Loucy (cell line): ENCODE measurements around the gene KDM4C.

Experiments used
- H2AFZ ChIP-seq: fragments of 200-600 bp; sonication (generic); 2 replicates; pipeline ENCODE4 v1.6.0; 2016; ENCODE audit warnings: antibody characterized with exemption, mild to moderate bottlenecking, low read length, moderate library complexity
- H3F3A ChIP-seq: fragments of 200-600 bp; 2 replicates; pipeline ENCODE4 v1.6.0; 2016; ENCODE audit warnings: antibody characterized with exemption, low read depth, mild to moderate bottlenecking
- H3K27me3 ChIP-seq: fragments of 200-600 bp; sonication (generic); 2 replicates; pipeline ENCODE4 v1.6.1; 2014; ENCODE audit warnings: low read length, mild to moderate bottlenecking; ENCODE audit not compliant: insufficient read depth, poor library complexity, severe bottlenecking
- H3K36me3 ChIP-seq: fragments of 200-600 bp; sonication (generic); 2 replicates; pipeline ENCODE4 v1.6.1; 2016; ENCODE audit warnings: low read length; ENCODE audit not compliant: insufficient read depth
- H3K4me1 ChIP-seq: fragments of 200-600 bp; sonication (generic); 2 replicates; pipeline ENCODE4 v1.5.1; 2014; ENCODE audit warnings: low read length, mild to moderate bottlenecking; ENCODE audit not compliant: insufficient read depth, poor library complexity, severe bottlenecking
- H3K4me2 ChIP-seq: fragments of 200-600 bp; sonication (generic); 2 replicates; pipeline ENCODE4 v1.6.0; 2014; ENCODE audit warnings: antibody characterized with exemption, low read length, low read depth, mild to moderate bottlenecking; ENCODE audit not compliant: poor library complexity, severe bottlenecking
- H3K4me3 ChIP-seq: fragments of 200-600 bp; sonication (generic); 2 replicates; pipeline ENCODE4 v1.5.1; 2014; ENCODE audit warnings: low read length, mild to moderate bottlenecking, mixed read lengths; ENCODE audit not compliant: poor library complexity, severe bottlenecking
- H3K79me2 ChIP-seq: fragments of 200-600 bp; sonication (generic); 2 replicates; pipeline ENCODE4 v1.6.1; 2014; ENCODE audit warnings: low read length; ENCODE audit not compliant: insufficient read depth
- H3K9ac ChIP-seq: fragments of 200-600 bp; sonication (generic); 2 replicates; pipeline ENCODE4 v1.6.0; 2014; ENCODE audit warnings: mild to moderate bottlenecking, low read depth, low read length, moderate library complexity; ENCODE audit not compliant: poor library complexity, severe bottlenecking
- H3K9me2 ChIP-seq: fragments of 200-600 bp; sonication (generic); replicated peaks from 2 replicates; pipeline ENCODE4 v1.6.1; 2016; ENCODE audit warnings: low read depth, low read length, mixed read lengths
- H3K9me3 ChIP-seq: fragments of 200-600 bp; sonication (generic); 2 replicates; pipeline ENCODE4 v1.6.1; 2014; ENCODE audit warnings: mild to moderate bottlenecking, antibody characterized with exemption, low read length, low read depth; ENCODE audit not compliant: insufficient read depth
- H4K20me1 ChIP-seq: fragments of 200-600 bp; sonication (generic); 2 replicates; pipeline ENCODE4 v1.6.0; 2014; ENCODE audit warnings: antibody characterized with exemption, low read length, mild to moderate bottlenecking; ENCODE audit not compliant: insufficient read depth, poor library complexity, severe bottlenecking
- CTCF ChIP-seq: fragments of 200-600 bp; sonication (generic); conservative IDR thresholded peaks from 2 replicates; pipeline ENCODE4 v1.5.1; 2014; ENCODE audit warnings: mild to moderate bottlenecking, antibody characterized with exemption, low read length
- EZH2phosphoT487 ChIP-seq: fragments of 200-600 bp; IDR thresholded peaks from 2 replicates; pipeline ENCODE4 v1.6.1; 2018; ENCODE audit warnings: antibody characterized with exemption, mild to moderate bottlenecking, moderate library complexity, borderline replicate concordance

The KDM4C gene

GRCh38 chr9:6923086-6923485 is 165.3 kb downstream of the KDM4C start:
- Histone ChIP-seq H3F3A (no peaks in the 10 kb centered on the region), H3K36me3 (peaks cover 12% of the 10 kb centered on the region), H3K4me2 (no peak overlapping the region), H3K9ac (no peak overlapping the region), H3K4me3 (no peak overlapping the region), H2AFZ (no peak overlapping the region), H3K79me2 (no peaks in the 10 kb centered on the region), H3K4me1 (peaks cover 11% of the 10 kb centered on the region), H3K9me3 (no peaks in the 10 kb centered on the region; the same call in 1 of the 2 replicates), H3K27me3 (no peaks in the 10 kb centered on the region), H4K20me1 (no peaks in the 10 kb centered on the region), H3K9me2 (no peaks in the 10 kb centered on the region)
- TF ChIP-seq EZH2phosphoT487: no peak
- no peak for TF ChIP-seq CTCF

DNA sequence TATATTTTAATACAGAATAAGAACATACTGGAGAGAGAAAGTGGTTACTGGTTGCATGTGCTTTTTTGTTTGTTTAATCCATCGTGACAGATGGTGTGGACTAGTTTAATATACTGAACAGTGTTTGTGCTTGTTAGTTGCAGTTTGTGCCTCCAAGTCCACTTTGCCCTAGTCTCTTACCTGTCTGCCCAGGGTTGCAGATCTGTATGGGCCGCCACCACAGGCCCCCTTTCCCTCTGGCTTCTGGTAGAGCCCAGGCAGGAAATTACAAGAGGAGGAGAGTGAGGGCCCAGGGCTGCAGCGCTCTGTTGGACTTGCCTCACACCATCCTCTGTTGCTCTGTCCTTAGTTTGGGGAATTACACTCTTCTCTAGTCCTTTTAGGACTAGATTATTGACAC is 166.4 kb downstream of the KDM4C start:
- H3K9me3 ChIP-seq: no peaks in the 10 kb centered on the region; the same call in 1 of the 2 replicates
- no peak overlapping the region for H3K4me3 ChIP-seq
- TF ChIP-seq CTCF (no peak), EZH2phosphoT487 (no peak)
- no peaks in the 10 kb centered on the region for H3K27me3 ChIP-seq
- no peaks in the 10 kb centered on the region for H3K79me2 ChIP-seq
- H3K36me3 ChIP-seq: peaks cover 8% of the 10 kb centered on the region; the same call in 1 of the 2 replicates
- H3K4me1 ChIP-seq: peaks cover 11% of the 10 kb centered on the region
- H4K20me1 ChIP-seq: no peaks in the 10 kb centered on the region
- H3K9me2 ChIP-seq: no peaks in the 10 kb centered on the region
- no peak overlapping the region for H3K4me2 ChIP-seq
- no peak overlapping the region for H2AFZ ChIP-seq
- no peaks in the 10 kb centered on the region for H3F3A ChIP-seq
- H3K9ac ChIP-seq: no peak overlapping the region

GRCh38 chr9:6924988-6925563 is 167.3 kb downstream of the KDM4C start:
- peaks cover 8% of the 10 kb centered on the region; the same call in 1 of the 2 replicates for H3K36me3 ChIP-seq
- no peak for TF ChIP-seq CTCF
- no peak for TF ChIP-seq EZH2phosphoT487

More at GRCh38 chr9:6924988-6925563, 167.3 kb downstream of the KDM4C start:
- H3K9ac ChIP-seq: no peak overlapping the region
- no peaks in the 10 kb centered on the region for H3K27me3 ChIP-seq
- H3K9me2 ChIP-seq: no peaks in the 10 kb centered on the region
- H3K9me3 ChIP-seq: no peaks in the 10 kb centered on the region
- no peaks in the 10 kb centered on the region for H3K79me2 ChIP-seq
- H3K4me1 ChIP-seq: peaks cover 11% of the 10 kb centered on the region
- no peak overlapping the region for H3K4me3 ChIP-seq
- peaks cover 4% of the 10 kb centered on the region for H4K20me1 ChIP-seq
- H3F3A ChIP-seq: no peaks in the 10 kb centered on the region
- no peak overlapping the region for H2AFZ ChIP-seq
- no peak overlapping the region for H3K4me2 ChIP-seq
